Lower leg skin (tissue), 4 donors: Measurements from ENCODE around the gene KCTD19. TPM values are rescaled to one million over a fixed set of nuclear protein-coding genes. Genes with fewer than 3 reads are reported as not detected.

Source experiments
- DNase-seq, 2 donors: peaks; one replicate each; pipeline ENCODE4 v3.0.0-alpha.2; 2019; ENCODE audit warnings: low spot score in 2 of 2
- H3K4me3 ChIP-seq: fragments of 200-600 bp; sonication (generic); 2 replicates; pipeline ENCODE4 v1.5.1; 2017; ENCODE audit warnings: mild to moderate bottlenecking, low read depth; ENCODE audit not compliant: poor library complexity, severe bottlenecking
- POLR2A ChIP-seq, 2 donors: fragments of 450-650 bp; IDR thresholded peaks; one replicate each; pipeline ENCODE4 v1.6.1; 2016 to 2017; ENCODE audit warnings: antibody characterized with exemption in 2 of 2, mild to moderate bottlenecking in 1 of 2, moderate library complexity in 1 of 2
- WGBS, 2 donors: methylation state at CpG; one replicate each; pipeline ENCODE4 v1.1.5; 2018; 5-methylcytosine and 5-hydroxymethylcytosine counted together
- intact Hi-C: fragments of 100-400 bp; cut with DNase I; formaldehyde crosslinking; loops from one replicate; pipeline ENCODE4 v1.15.0; 2023; ENCODE audit warnings: low total_unique reads
- total RNA-seq, 4 donors: library from RNA; depleted of rRNA; stranded (reverse); fragments of >200 nt; gene quantifications; one replicate each; pipeline ENCODE4 v1.1.0, GENCODE V29; 2016
- TF ChIP-seq, protein P1 (sequence below), 3 donors: fragments of 450-650 bp; IDR thresholded peaks; one replicate each; pipeline ENCODE4 v1.5.1; 2016; ENCODE audit warnings: antibody characterized with exemption in 3 of 3, mild to moderate bottlenecking in 3 of 3, moderate library complexity in 2 of 3

Gene KCTD19
- total RNA-seq, 4 donors from 2014 or later, result 0.11 to 0.32 TPM; not detected in 2

DNA sequence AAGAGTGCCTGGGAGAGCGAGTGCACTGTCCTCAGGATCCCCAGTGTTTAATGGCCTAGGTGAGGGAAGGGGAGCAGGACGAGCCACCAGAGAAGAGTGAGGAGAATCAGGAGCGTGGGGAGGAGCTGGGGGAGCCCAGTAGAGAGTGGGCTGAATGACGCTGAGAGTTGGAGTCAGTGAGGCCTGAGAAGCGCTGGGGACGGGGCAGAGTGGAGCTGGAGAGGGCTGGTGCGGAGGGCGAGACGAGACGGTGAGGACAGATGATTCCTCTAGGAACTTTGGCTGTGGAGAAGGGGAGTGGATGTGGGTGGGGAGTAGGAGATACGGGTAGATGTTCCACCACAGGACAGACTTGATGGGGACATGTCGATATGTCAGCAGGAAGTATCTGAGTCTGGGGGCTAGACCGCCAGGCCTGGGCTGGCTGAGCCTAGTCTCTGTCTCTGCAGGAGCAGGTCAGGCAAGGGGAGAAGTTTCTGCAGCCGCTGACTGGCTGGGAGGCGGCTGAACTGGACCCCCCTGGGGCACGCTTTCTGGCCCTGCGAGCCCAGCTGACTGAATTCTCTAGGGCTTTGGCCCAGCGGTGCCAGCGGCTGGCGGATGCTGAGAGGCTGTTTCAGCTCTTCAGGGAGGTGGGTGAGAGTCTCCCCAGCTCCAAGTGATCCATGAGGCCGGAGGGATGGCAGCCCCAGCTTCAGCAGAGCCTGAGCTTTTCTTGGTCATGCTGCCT is 42.5 kb downstream of the KCTD19 start:
- TF ChIP-seq POLR2A (IDR thresholded peaks at IDR 0.05), result no peak
- TF ChIP-seq, protein P1, sequence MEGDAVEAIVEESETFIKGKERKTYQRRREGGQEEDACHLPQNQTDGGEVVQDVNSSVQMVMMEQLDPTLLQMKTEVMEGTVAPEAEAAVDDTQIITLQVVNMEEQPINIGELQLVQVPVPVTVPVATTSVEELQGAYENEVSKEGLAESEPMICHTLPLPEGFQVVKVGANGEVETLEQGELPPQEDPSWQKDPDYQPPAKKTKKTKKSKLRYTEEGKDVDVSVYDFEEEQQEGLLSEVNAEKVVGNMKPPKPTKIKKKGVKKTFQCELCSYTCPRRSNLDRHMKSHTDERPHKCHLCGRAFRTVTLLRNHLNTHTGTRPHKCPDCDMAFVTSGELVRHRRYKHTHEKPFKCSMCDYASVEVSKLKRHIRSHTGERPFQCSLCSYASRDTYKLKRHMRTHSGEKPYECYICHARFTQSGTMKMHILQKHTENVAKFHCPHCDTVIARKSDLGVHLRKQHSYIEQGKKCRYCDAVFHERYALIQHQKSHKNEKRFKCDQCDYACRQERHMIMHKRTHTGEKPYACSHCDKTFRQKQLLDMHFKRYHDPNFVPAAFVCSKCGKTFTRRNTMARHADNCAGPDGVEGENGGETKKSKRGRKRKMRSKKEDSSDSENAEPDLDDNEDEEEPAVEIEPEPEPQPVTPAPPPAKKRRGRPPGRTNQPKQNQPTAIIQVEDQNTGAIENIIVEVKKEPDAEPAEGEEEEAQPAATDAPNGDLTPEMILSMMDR (IDR thresholded peaks at IDR 0.05), result peak in 1 of 3 donors; percentile 16
- H3K4me3 ChIP-seq, result no peak overlapping the region
- no peak for DNase-seq
- WGBS, 2 donors, result 90 to 92% methylated on average over 21 of the region's 21 CpGs
- intact Hi-C loops, result no loop called here

DNA sequence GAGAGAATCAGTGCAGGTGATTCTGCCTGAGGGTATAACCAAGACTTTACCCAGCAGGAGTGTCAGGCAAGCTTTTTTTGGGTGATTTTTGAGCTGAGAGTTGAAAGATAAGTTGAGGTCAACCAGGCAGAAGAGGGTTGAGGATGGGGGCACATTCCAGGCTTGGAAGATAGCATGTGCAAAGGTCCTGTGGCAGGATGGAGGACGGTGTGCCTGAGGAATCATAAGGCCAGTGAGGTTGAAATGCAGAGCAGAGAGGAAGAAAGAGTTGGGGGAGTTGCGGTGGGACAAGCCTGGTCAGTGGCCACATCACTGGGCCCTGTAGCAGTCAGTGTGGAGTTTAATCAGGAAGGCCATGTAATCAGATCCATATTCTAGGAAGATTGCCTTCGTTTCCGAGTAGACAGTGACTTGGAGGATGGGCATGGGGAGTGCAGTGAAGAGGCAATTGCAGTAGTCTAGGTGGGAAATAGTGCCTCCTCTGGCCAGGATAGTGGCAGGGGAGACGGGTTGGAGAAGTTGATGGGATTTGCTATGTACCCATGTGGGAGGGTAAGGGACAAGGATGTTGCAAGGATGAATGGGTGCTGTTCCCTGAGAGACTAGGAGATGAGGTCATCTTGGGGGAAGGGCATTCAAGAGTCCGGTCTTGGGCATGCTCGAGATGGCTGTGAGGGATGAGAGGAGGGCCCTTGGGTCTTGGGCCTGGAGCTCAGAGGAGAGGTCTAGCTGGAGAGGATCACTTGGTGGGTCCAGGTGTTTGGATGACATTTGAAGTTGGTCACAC is 43.3 kb downstream of the KCTD19 start:
- no peak for DNase-seq
- TF ChIP-seq, protein P1 (IDR thresholded peaks at IDR 0.05), result no peak
- TF ChIP-seq POLR2A (IDR thresholded peaks at IDR 0.05), result no peak
- 89% methylated on average over 7 of the region's 7 CpGs for WGBS, 2 donors
- no peak overlapping the region for H3K4me3 ChIP-seq
- intact Hi-C loops, result no loop called here

DNA sequence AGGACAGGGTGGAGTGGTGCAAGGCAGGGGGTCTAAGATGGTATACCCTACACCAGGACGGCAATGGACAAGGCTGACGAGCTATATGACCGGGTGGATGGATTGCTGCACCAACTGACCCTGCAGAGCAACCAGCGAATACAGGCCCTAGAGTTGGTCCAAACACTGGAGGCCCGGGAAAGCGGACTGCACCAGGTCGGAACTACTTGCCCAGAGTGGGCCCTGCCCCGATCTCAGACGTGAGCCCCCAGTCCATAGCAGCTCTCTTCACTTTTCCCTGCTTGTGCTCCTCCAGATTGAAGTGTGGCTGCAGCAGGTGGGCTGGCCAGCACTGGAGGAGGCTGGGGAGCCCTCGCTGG is 44.1 kb downstream of the KCTD19 start:
- H3K4me3 ChIP-seq, result no peak overlapping the region
- DNase-seq, result no peak
- 90 to 97% methylated on average over 9 to 10 of the region's 10 CpGs for WGBS, 2 donors
- intact Hi-C loops, result no loop called here
- TF ChIP-seq POLR2A (IDR thresholded peaks at IDR 0.05), result no peak
- TF ChIP-seq, protein P1 (IDR thresholded peaks at IDR 0.05), result no peak

DNA sequence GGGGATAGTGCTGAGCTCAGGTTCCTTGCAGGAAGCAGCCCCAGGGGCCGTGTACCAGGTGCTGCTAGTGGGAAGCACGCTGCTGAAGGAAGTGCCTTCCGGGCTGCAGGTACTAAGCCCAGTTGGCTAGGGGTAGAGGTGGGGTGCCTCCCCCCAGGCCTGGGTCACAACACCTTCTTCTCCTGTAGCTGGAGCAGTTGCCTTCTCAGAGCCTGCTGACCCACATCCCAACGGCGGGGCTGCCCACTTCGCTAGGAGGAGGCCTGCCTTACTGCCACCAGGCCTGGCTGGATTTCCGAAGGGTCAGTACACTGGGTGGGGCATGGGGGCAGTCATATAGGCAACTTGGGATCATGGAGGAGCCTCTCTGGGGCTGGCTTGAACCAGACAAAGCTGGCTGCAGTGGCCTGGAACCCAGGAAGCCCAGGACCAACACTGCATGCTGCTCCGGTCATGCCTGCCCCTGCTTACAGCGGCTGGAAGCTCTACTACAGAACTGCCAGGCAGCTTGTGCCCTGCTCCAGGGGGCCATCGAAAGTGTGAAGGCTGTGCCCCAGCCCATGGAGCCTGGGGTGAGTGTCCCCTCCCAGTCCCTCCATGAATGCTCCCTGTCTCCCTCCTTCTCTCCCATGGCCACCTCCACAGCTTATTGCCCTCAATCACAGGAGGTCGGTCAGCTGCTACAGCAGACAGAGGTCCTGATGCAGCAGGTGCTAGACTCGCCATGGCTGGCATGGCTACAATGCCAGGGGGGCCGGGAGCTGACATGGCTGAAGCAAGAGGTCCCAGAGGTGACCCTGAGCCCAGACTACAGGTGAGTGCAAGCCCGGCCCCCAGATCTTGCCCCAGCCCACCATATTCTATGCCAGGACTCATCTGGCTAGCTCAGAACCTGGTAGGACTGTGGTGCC is 44.8 kb downstream of the KCTD19 start:
- 89 to 94% methylated on average over 14 of the region's 14 CpGs for WGBS, 2 donors
- no peak for TF ChIP-seq POLR2A (IDR thresholded peaks at IDR 0.05)
- TF ChIP-seq, protein P1 (IDR thresholded peaks at IDR 0.05), result no peak
- no peak overlapping the region for H3K4me3 ChIP-seq
- intact Hi-C loops, result no loop called here
- DNase-seq, result no peak

DNA sequence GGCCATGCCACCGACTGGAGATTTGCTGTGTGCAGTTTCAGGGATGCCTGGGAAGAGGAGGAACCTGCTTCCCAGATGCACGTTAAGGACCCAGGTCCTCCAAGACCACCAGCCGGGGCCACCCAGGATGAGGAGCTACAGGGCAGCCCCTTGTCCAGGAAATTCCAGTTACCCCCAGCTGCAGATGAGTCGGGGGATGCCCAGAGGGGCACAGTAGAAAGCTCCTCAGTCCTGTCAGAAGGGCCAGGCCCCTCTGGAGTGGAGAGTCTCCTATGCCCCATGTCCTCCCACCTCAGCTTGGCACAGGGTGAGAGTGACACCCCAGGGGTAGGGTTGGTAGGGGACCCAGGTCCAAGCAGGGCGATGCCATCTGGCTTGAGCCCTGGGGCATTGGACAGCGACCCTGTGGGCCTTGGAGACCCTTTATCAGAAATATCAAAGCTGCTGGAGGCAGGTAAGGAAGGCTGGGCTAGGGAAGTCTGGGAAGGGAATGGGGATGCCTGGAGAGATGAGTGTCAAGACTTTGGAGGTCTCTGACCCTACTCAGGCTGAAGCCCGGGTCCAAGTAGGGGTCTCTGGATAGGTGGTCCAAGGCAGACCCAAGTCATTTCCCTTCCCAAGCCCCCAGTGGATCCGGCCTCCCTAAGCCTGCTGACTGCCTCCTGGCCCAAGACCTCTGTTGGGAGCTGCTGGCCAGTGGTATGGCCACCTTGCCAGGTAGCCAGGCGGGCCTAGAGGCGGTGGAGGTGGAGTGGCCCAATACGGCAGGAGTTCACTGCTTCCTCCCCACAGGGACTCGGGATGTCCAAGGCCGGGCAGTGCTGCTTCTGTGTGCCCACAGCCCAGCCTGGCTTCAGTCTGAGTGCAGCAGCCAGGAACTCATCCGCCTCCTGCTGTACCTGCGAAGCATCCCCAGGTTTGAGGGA is 46.2 kb downstream of the KCTD19 start:
- TF ChIP-seq POLR2A (IDR thresholded peaks at IDR 0.05), result no peak
- TF ChIP-seq, protein P1 (IDR thresholded peaks at IDR 0.05), result no peak
- WGBS, 2 donors, result 87 to 88% methylated on average over 11 to 15 of the region's 15 CpGs
- no peak for DNase-seq
- intact Hi-C loops, result no loop called here
- no peak overlapping the region for H3K4me3 ChIP-seq
